Activated CD4-positive, CD25-positive, alpha-beta regulatory T cell (primary cell): ENCODE measurements around the gene FBXL15.

Source experiments
- DNase-seq, 4 experiments: peaks; one replicate each; lab custom pipeline; 2025; lab: John Stamatoyannopoulos, UW

Gene FBXL15

GRCh38 chr10:102420714-102421506 is at the start of gene FBXL15:
Gene FBXL15, plus strand, starts transcription at chr10:102420836. Its CDS starts 294 bp downstream, at chr10:102421130.
- DNase-seq: peak; percentile 84 to 94 (median 88)

- no peak for DNase-seq
Measured at GRCh38 chr10:102371295-102371694, 49.3 kb upstream of the FBXL15 start.

DNA sequence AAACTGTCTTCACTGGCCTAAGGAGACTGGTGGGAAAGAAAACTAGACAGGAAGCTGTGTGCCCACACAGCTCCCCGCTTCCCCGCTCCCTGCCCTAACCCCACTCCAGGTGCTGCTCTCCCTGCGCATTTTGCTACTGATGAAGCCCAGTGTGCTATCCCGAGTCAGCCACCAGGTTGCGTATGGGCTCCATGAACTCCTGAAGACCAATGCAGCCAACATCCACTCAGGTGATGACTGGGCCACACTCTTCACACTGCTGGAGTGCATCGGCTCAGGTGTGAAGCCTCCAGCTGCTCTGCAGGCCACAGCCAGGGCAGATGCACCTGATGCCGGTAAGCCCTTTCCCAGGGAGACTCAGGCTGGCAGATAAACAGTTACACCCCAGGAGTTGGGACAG is 45.4 kb upstream of the FBXL15 start:
- no peak for DNase-seq

DNA sequence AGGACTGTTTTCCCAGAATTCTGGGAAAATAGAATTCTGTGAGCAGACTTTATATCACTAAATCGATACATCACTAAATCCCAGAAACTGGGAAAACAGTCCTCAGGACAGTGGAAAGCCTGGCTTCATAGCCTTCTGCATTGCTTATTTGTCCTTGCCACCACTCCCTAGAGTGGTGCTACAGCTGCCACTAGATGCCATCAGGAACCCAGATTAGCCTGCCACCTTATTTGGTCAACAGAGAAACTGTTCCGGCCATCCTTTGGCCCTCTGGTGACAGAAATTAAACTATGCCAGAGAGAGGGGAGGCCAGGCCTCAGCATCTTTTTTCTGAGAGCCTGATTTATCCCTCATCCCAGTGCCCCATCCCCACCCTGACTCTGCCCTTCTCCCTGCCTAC is 44.8 kb upstream of the FBXL15 start:
- no peak for DNase-seq

DNA sequence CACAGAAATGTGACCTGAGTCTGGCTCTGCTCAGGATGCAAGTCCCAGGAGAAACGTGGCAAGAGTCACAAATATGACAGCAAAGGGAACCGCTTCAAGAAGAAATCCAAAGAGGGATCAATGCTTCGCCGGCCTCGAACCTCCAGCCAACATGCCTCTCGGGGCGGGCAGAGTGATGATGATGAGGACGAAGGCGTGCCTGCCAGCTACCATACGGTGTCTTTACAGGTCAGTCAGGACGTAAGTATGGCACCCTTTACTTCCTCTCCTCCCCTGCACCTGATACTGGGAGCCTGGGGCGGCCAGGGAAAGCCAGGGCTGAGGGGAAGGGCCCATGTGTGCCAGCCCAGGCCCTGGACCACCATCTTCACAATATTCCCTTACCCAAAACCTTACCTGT is 43.7 kb upstream of the FBXL15 start:
- no peak for DNase-seq

DNA sequence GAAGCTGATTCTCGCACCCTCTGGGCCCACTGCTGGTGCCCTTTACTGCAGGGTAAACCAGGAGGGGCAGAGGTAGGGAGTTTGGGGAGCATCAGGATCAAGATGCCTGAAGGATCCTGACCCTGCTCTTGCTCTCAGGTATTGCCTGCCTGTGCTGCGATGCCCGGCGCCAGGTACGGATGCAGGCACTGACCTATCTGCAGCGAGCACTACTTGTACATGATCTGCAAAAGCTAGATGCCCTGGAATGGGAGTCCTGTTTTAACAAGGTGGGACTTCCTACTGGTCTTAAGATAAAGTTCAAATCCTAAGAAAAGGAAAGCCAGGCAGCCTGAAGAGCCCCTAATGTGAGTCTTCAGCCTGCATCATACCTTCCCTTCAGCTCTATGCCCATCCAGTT is 41.3 kb upstream of the FBXL15 start:
- DNase-seq: no peak

- DNase-seq: no peak
Measured at GRCh38 chr10:102381983-102382382, 38.7 kb upstream of the FBXL15 start.

GRCh38 chr10:102382871-102383270 is 37.8 kb upstream of the FBXL15 start:
- DNase-seq: no peak

GRCh38 chr10:102384053-102384452 is 36.6 kb upstream of the FBXL15 start:
- no peak for DNase-seq

- no peak for DNase-seq
Measured at GRCh38 chr10:102384606-102385429, 35.8 kb upstream of the FBXL15 start.

- no peak for DNase-seq
Measured at GRCh38 chr10:102389894-102390293, 30.7 kb upstream of the FBXL15 start.

DNA sequence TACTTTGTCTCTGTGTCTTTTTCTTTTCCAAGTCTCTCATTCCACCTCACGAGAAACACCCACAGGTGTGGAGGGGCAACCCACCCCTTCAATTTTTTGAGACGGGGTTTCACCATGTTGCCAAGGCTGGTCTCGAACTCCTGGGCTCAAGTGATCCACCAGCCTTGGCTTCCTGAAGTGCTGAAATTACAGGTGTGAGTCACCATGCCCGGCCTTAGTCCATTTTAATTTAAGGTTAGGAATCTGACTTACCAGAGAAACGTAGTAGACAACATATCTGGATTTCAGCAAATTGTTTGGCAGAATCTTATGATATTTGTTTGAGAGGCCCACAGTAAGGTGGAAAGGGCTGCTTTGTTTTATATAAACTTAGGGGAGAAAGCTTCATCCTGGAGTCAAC is 28.3 kb upstream of the FBXL15 start:
- no peak for DNase-seq

DNA sequence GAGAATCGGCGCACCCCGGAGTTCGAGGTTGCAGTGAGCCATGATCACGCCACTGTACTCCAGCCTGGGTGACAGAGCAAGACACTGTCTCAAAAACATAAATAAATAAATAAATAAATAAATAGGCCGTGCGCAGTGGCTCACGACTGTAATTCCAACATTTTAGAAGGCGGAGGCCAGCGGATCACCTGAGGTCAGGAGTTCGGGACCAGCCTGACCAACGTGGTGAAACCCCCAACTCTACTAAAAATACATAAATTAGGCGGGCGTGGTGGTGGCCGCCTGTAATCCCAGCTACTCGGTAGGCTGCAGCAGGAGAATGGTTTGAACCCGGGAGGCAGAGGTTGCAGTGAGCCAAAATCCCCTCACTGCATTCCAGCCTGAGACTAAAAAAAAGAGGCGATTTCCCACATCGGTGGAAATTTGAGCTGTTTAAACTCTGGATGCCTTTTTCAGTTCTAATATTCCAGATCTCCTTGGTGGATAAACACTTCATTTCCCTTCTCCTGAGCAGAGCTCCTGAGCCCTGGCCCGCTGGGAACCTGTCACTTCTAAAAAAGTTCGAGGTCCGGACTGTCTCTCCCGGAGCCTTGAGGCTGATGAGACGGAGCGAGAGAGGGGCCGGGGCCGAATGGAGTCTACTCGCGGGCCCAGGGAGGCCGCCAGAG is 27.1 kb upstream of the FBXL15 start:
- no peak for DNase-seq

- peak; percentile 96 to 100 (median 98) for DNase-seq
Measured at GRCh38 chr10:102394079-102394800, 26.4 kb upstream of the FBXL15 start.

DNA sequence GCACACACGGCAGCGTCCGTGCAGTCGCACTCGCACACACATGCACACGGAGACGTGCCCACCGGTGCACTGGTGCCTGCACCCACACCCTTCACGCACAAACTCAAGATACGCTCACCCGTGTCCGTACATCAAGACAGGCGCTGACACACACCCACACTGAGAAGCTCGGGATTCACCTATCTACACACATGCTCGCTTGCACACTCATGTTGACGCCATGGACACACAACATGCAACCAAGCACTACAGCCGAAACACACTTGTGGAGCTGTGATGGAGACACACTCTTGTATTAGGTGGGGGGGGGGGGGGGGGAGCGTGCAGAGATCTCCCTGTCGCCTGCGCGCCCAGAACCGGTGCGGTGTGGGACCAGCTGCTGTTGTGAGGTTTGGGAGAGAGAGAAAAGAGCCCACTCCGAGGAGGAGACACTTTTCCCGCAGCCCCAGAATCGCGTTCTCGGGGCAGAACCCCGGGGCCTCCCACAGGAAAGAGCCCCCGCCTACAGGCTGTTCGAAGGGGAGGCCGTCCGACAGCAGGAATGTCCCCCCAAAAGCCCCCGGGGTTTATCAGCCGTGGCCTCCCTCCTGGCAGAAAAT is 25.7 kb upstream of the FBXL15 start:
- peak in 1 of 4 experiments; percentile 55 for DNase-seq

GRCh38 chr10:102395400-102396316 is 25.0 kb upstream of the FBXL15 start, which contains the start of gene NFKB2:
Gene NFKB2, plus strand, starts transcription at chr10:102395705. Its CDS starts 255 bp downstream, at chr10:102395960.
- peak; percentile 73 to 85 (median 80) for DNase-seq

- no peak for DNase-seq
Measured at GRCh38 chr10:102396317-102396650, 24.4 kb upstream of the FBXL15 start.

GRCh38 chr10:102396730-102397151 is 23.9 kb upstream of the FBXL15 start:
- no peak for DNase-seq

- DNase-seq: no peak
Measured at GRCh38 chr10:102397222-102398171, 23.1 kb upstream of the FBXL15 start.
